Kidney (tissue), 14 donors: ENCODE results near the gene ELOB. TPM values are rescaled to one million over a fixed set of nuclear protein-coding genes. Genes with fewer than 3 reads are reported as not detected.

Source experiments
- DNase-seq, 5 donors: peaks; one replicate each; pipeline ENCODE4 v3.0.0-alpha.2; 2013 to 2020
- FAIRE-seq: peaks from 2 replicates; lab custom pipeline; 2012; peaks lifted over from hg19 to GRCh38; lab: Jason Lieb, UNC
- H3K27ac ChIP-seq, 2 donors: one replicate each; pipeline ENCODE4 v1.7.0; 2013; ENCODE audit warnings: low read depth in 2 of 2, low read length in 2 of 2, inconsistent platforms in 1 of 2
- H3K27me3 ChIP-seq: one replicate; pipeline ENCODE4 v1.7.1; 2013; ENCODE audit warnings: low read length, inconsistent platforms; ENCODE audit not compliant: control insufficient read depth, insufficient read depth
- H3K36me3 ChIP-seq, 3 donors: one replicate each; pipeline versions ENCODE4 v1.7.0 to v1.7.1; 2013; ENCODE audit warnings: low read length in 3 of 3, control low read depth in 1 of 3, inconsistent platforms in 1 of 3; ENCODE audit not compliant: insufficient read depth in 3 of 3, control insufficient read depth in 2 of 3
- H3K4me1 ChIP-seq, 3 donors: one replicate each; pipeline versions ENCODE4 v1.7.0 to v1.7.1; 2013; ENCODE audit warnings: low read length in 3 of 3, inconsistent platforms in 1 of 3, low read depth in 1 of 3; ENCODE audit not compliant: control insufficient read depth in 2 of 3, insufficient read depth in 2 of 3
- H3K4me3 ChIP-seq, 3 donors: one replicate each; pipeline versions ENCODE4 v1.7.0 to v1.8.1; 2013; ENCODE audit warnings: low read length in 3 of 3, control low read depth in 1 of 3, inconsistent platforms in 1 of 3
- H3K9ac ChIP-seq, 3 donors: one replicate each; pipeline versions ENCODE4 v1.7.0 to v1.7.1; 2013; ENCODE audit warnings: low read length in 3 of 3, control low read depth in 1 of 3, inconsistent platforms in 1 of 3
- H3K9me3 ChIP-seq, 3 donors: one replicate each; pipeline versions ENCODE4 v1.7.0 to v1.7.1; 2013; ENCODE audit warnings: low read length in 3 of 3, control low read depth in 1 of 3, inconsistent platforms in 1 of 3; ENCODE audit not compliant: control insufficient read depth in 2 of 3, insufficient read depth in 1 of 3
- CTCF ChIP-seq: IDR thresholded peaks from 3 replicates; pipeline ENCODE4 v1.5.1; 2012; ENCODE audit warnings: mild to moderate bottlenecking, moderate library complexity, borderline replicate concordance; ENCODE audit not compliant: insufficient read depth; ENCODE audit errors: extremely low read depth
- intact Hi-C: fragments of 100-400 bp; cut with DNase I; formaldehyde crosslinking; loops from one replicate; pipeline ENCODE4 v1.11.1; 2022
- polyA plus RNA-seq: library from polyadenylated mRNA; stranded (reverse); fragments of 350-450 nt; fragmentation: Illumina TruSeq; extraction: RNeasy Lipid Tissue Mini Kit (QIAGEN cat#74804); gene quantifications from one replicate; pipeline ENCODE4 v1.2.3, GENCODE V29; 2014; ENCODE audit warnings: low read depth, low replicate concordance; ENCODE audit not compliant: insufficient read depth
- total RNA-seq: library from RNA; stranded (reverse); fragmentation: NEBNext Ultra II Directional; extraction: Animal tissue kit (Norgen Biotek cat#: 25700); gene quantifications from one replicate; pipeline ENCODE4 v1.2.1, GENCODE V29; 2021
- donor health status: control.
- donor health status: control.
- donor health status: control.
- donor health status: control.
- donor health status: control.
- donor health status: DM: yes; HTN: yes; CAD: no.
- donor health status: Normal renal cell carcinoma (clear cell type).

The ELOB gene
- total and polyA plus RNA-seq, 2 donors from 2014 or later: 226 to 836 TPM

- Histone ChIP-seq H3K27me3 (peaks cover 4% of the 10 kb centered on the region), H3K27ac (no peak overlapping the region), H3K4me3 (no peak overlapping the region), H3K9me3 (no peaks in the 10 kb centered on the region), H3K36me3 (no peaks in the 10 kb centered on the region), H3K4me1 (no peaks in the 10 kb centered on the region), H3K9ac (no peak overlapping the region)
- peak in 1 of 5 donors; percentile 24 for DNase-seq
- intact Hi-C loops: no loop called here
- no peak for TF ChIP-seq CTCF
- no peak for FAIRE-seq
These were observed 9.7 kb upstream of the ELOB start for GRCh38 chr16:2786826-2787151.

GRCh38 chr16:2786061-2786825 is 9.2 kb upstream of the ELOB start:
- DNase-seq: peak in 1 of 5 donors; percentile 27
- Histone ChIP-seq H3K9me3 (no peaks in the 10 kb centered on the region), H3K27ac (no peak overlapping the region), H3K36me3 (no peaks in the 10 kb centered on the region), H3K4me3 (no peak overlapping the region), H3K4me1 (no peaks in the 10 kb centered on the region), H3K9ac (no peak overlapping the region), H3K27me3 (peaks cover 4% of the 10 kb centered on the region)
- FAIRE-seq: no peak
- intact Hi-C loops: no loop called here
- TF ChIP-seq CTCF: no peak

- intact Hi-C loops: no loop called here
- Histone ChIP-seq H3K4me3 (peak overlapping the region in 1 of 3 donors; percentile 17), H3K36me3 (no peaks in the 10 kb centered on the region), H3K4me1 (no peaks in the 10 kb centered on the region), H3K9ac (no peak overlapping the region), H3K27me3 (peaks cover 4% of the 10 kb centered on the region), H3K9me3 (no peaks in the 10 kb centered on the region), H3K27ac (no peak overlapping the region)
- DNase-seq (peak in 2 of 5 donors; percentile 26 to 56), FAIRE-seq (no peak)
- TF ChIP-seq CTCF: no peak
These were observed 8.3 kb upstream of the ELOB start for GRCh38 chr16:2785101-2785991.
